Activated CD4-positive, CD25-positive, alpha-beta regulatory T cell treated with anti-CD3 and anti-CD28 coated beads, Interleukin-2, amount 50 U/mL, for 16 hours (primary cell): ENCODE data around the gene HDAC4.

Experiments
- DNase-seq: peaks from one replicate; pipeline ENCODE4 v3.0.0-alpha.2; 2020; ENCODE audit warnings: low read depth, low spot score

The HDAC4 gene

DNA sequence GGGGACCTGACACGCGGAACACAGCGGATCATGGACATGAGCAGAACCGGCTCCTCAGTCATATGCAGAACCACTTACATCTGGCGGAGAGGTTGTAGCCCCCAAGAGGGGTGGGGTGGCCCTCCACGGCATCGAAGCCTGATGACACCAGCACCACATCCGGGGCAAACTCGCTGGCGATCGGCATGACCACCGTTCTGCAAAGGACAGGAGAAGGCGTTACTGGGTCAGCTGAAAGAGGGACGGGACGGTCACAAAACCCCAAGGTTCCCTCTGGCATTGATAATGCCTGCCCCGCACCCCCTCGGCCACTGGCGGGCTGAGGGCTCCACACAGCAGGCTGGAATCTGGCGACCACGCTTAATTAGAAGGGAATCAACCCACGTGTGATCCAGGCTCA lies 332.4 kb downstream of the HDAC4 start:
- no peak for DNase-seq

DNA sequence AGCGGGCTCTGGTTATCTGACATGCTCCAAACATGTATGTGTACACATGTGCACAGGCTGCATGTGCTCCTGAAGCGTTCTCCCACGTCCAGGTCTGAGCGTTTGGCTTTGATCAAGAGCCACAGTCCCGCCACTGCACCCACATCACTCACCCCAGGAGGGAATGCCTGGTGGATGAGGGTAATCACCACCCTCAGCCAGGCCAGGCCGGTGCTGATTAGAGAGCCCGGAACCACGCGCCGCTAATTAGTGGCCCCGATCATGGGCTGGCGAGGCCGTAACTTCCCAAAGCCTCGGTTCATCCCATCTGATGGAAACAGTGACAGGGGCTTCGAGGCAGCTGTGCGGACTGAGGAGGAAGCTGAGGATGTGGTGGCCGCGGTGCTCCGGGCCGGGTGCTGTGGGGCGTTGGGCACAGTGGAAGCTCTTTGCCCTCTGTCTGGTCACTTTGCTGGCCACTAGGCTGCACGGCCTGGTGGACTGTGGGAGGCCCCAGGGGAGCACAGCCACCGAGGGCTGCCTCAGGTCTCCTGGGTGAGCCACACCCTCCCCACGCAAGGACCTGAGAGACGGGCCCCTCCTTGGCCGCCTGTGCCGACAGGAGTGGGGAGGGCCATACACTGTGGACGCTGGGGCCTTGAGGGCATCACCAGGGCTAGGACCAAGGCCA lies 333.5 kb downstream of the HDAC4 start:
- DNase-seq, result no peak

DNA sequence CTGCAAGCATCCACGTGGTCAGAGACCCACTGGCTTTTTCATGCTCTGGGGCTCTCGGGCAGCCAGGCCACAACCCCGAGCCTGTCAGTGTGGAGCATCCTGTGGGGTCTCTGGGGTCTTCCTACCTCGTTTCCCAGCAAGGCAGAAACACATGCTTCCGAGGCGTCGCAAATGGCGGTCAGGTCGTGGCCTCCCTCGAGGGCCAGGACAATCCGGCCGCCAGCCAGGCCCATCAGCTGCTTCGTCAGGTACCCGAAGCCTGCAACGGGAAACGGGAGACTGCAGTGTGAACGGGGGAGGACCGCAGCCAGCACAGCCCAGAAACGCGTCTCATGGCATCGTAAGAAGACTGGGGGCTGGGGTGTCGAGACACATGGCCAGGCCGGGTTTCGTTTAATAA lies 334.2 kb downstream of the HDAC4 start:
- no peak for DNase-seq

DNA sequence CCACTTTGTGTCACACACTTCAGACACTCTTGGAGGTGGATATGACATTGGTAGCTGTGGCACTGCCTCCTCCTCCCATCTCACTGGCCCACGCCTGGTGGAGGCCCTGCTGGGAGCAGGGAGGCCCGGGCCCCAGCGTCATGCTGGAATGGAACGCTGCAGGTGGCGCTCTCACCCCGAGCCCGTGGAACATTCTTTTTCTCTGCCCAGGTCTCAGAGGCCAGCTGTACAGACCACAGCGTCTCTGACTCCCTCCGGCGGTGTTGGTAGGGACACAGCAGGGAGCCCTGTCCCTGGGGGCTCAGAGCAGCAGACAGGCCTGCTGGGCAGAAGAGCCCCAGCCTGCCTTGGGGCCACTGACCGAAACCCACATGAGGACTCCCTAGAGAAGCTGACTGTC lies 334.9 kb downstream of the HDAC4 start:
- no peak for DNase-seq

DNA sequence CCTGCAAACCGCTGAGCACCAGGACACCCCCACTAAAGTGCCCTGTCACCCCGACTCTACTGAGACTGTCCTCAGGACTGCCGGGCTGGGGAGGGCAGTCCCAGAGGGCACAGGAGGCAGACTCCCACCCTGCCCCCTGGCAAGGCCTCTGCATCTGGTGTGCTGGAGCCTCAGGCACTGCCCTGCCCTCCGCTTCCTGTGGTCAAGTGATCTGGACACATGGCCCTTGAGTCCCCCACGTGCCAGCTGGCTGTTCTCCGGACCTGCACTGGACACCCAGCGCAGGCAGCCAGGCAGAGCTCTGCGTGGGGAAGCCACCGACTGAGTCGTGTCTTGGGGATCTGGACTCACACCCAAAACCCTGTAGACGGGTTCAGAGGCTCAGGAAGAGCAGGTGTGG lies 335.3 kb downstream of the HDAC4 start:
- DNase-seq, result no peak

DNA sequence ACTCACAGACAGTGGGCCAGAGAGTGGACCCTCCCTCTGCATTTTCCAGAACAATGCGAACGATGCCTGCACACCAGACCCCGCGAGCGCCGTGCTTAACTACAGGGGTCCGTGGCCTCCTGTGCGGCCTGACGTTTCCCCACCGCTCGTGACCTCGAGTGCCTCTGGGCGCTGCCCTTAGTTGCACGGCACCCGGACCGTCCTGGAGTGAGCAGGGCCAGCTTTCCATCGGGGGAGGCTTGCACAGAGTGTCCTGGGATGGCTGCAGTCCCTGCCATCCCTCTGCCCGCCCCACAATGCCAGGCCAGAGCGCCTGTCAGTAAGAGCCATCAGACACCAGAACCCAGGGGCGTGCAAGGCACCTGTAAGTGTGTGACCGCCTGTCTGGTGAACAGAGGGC lies 335.9 kb downstream of the HDAC4 start:
- no peak for DNase-seq

DNA sequence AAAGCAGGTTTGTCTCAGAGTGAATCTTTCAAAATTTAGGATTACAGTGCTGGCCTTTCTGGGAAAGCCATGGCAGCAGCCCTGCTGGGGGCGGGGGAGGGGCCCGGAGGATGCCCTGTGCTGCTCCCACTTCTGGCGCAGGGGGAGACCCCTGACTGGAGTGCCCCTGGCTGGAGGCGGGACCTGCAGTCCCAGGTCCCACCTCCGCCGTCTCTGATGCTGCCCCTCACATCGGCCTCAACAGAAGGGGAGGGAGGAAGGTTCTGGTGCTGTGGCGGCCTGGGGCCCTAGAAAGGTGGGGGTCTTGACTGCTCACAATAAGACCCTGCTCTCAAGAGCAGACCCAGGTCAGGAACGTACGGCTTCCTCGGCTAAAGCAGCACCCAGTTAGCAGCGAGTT lies 336.6 kb downstream of the HDAC4 start:
- DNase-seq, result no peak

DNA sequence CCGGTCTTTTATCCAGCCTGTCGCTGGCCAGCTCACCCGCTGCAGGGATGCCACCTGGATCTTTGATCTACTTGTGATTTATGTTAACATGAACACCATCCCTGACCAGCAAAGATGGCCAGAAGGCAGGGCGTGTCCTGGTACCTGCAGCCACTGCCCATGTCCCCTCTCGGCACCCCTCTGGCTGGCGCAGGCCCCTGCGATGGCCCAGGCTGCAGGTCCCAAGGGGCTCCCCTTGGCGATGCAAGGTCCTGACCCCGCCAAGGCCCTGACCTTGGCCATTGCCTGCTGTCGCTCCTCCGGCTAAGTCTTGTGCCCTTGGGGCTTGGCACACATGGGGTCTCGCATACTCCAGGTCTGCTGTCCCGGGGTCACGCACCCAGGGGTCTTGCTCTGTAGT lies 338.1 kb downstream of the HDAC4 start:
- no peak for DNase-seq

DNA sequence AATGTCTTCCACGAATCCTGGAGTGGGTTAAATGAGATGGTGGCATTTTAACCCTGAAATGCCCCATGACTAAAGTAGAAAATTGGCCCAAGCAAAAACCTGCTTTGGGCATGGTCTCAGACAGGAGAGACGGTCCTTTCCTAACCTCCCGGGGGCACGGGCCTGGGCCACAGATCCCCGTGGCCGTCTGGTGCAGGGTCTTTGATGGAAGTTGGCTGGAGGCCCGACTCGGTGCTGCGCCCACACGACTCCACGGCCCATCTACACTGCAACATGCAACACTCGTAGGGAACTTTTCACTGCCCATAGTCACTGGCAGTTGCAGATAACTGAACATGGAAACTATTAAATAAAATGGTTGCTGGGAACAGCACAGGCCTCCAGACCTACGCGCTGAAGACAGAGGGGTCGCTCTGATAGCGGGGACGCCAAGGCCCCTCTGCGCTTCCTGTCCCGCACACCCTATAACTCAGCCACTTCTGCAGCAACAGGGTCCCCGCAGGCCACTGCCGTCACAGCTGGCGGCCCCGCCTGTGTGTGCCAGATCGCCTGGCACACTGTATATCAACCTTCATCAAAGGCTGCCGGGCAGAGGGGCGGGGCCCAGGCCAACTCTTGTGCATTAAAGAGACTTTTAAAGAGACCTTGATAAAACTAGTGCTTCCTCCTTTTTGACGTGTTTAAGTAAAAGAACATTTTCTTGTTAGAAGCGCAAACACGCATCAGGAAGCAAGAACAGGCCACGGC lies 338.8 kb downstream of the HDAC4 start:
- no peak for DNase-seq

DNA sequence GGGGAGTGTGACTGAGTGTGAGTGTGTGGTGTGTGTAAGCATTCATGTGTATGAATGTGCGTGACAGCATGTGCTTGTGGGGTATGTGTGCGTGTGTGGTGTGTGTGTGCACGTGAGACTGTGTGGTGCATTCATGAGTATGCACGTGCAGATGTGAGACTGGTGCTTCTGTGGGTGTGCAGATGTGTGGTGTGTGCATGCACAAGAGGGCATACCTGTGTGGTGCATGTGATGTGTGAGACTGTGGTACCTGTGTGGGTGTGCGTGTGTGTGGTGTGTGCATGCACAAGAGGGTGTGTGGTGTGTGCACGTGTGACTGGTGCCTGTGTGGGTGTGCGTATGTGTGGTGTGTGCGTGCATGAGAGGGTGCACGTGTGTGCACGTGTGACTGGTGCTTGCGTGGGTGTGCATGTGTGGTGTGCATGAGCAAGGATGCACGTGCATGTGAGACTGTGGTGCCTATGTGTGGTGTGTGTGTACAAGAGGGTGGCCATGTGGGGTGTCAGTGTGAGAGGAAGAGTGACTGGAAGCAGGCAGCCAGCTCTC lies 339.6 kb downstream of the HDAC4 start:
- DNase-seq, result no peak

DNA sequence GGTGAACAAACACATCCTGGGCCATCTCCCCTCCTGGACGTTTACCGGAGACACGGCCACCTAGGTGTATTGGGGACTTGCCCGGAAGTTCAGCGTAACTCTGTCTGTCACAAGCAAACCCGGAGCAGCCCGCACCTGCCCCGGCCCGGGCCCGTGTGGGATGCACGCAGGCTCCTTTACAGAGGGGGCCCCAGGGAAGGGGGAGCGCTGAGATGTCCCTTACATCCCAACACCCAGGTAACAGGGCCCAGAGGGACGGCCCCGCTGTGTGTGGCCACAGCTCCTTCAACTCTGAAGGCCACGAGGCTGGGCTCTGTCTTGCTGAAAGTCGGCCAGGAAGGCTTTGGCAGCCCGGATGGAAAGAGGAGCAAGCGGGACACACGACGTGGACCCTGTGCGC lies 340.1 kb downstream of the HDAC4 start:
- no peak for DNase-seq

DNA sequence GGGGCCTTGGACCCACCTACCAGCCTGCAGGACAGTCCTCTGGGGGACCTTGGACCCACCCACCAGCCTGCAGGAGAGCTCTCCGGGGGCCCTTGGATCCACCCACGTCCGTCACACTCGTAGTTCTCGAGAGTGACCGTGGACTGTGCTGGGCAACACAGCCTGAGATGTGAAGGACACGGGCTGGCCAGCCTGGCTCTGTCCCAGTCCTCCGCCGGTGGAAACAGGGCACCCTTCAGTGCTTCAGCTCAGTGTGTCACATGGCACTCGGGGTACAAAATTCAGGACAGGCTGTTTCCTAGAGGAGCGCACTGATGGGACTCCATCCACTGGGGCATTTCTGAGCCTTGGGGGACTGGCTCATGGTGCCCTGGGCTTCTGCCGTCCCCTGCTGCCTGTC lies 341.0 kb downstream of the HDAC4 start:
- DNase-seq, result no peak

DNA sequence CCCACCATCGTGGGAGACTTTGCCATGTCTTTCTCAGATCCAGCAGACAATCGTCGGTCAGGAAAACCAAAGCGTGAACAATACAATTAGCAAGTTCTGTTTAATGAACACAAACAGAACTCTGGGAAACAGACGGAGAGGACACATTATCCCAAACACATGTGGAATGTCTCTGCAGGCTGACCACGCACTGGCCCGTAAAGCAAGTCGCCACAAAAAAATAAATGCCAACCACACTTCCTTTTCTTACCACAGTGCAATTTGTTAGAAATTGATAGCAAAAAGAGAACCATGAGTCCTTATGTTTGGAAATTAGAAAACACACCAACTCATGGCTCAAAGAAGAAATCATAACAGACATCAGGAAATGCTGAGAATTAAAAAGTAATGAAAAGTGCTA lies 342.1 kb downstream of the HDAC4 start:
- no peak for DNase-seq

DNA sequence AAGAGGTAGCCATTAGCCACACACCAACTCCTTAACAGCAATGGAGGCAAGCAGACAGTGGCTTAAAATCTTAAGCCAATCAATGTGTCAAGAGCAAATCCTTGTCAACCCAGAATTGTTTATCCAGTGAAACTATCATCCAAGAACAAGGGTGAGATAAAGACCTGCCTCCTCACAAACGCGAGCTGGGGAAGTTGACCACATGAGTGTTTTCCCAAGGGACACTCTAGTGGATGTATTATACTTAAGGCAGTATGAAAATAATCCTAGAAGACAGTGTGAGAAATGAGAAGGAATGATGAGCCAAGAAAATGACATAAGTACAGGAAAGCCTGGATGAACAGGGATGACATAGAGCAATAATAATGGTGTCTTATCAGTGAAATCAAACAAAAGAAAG lies 343.3 kb downstream of the HDAC4 start:
- no peak for DNase-seq

DNA sequence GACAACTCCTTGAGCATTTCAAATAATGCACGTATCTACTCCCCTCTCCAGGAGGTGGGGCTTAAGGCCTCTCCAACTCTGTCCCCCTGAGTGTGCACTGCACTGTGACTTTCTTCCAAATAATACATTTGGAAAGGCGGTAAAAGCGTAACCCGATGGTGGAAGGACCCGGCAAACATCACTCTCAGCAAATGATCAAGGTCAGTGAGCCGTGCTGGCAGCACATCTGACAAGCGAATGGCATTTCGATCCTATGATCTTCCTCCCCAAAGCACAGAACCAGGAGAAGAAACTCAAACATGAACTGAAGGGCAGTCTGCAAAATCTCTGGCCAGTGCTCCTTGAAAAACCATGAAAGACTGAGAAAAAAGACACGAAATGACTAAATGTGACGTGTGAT lies 344.2 kb downstream of the HDAC4 start:
- no peak for DNase-seq

DNA sequence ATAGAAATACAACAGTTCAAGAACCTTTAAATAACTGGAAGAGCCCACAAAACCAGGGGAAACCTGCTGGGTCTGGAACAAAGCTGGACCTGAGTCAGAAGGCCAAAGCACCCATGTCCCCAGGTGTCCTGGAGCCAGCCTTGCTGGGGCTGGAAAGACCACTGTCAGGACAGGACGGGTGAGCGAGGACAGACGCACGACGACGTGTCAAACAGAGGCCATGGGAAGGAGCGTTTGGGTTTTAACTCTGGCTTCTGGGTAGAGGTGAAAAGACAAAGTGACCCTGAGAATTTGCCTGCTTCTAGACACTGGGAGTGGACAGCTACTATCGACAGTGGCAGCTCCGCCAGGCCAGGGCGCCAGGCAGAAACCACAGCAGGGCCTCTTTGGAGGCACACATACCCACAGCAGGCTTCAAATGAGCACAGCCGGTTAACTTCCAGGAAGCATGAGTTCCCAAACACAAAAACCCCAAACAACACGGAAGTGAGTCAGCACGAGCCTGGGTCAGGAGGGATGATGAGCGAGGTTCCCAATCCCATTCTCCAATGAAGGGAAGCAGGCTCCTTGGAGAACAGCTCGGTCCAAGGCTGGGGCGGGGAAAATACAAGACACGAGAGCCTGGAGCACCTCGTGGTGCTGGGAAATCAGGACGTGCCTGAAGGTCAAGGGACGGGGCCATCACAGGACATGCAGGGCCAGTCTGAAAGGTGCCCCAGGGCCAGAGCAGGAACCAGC lies 344.9 kb downstream of the HDAC4 start:
- DNase-seq, result no peak

DNA sequence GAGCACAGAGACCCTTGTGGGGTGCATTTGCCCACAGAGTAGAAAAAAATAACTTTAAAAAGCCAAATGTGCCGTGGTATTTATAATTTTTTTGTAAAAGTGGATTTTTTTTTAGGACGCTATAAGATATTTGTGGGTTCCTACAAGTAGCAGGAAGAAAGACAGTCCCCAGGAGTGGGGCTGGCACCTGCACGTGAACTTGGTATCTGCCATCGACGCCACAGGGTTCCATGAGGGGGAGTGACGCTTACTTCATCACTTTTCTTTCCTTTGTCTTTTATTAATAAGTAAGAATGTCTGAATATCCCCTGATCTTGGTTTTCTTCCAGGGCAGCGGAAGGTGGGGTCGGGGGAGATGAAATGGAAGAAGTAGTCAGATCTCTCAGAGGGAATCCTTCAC lies 345.9 kb downstream of the HDAC4 start:
- no peak for DNase-seq

DNA sequence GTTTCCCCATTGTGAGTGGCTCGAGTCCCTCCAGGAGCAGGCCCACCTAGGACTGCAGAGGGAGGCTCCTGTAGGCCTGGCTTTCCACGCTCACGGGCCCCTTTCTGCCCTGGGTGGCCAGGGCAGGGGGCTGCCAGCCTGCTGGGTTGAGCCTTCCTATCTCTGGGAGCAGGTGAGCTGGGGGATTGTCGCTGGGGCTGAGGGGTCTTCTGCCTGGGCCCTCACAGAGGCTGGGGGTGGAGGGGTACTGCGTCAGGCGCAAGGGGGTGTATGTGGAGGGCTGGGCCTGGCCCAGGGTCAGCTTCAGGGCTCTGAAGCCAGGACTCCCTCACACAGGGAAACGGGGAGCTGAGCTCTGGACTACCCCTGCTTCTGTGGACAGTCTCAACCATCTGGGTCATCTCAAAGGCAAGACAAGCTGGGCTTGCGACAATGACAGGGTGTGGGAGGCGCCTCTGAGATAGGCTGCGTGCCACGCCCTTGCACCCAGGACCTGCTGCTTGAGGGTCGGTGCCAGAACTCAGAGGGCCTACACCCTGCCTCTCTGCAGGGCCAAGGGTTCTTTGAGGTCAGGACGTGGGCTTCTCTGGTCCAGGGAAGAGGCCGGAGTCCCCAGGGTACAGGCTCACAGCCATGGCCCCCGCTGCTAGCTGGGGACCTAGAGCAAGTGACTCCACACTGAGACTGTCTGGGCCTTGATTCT lies 346.9 kb downstream of the HDAC4 start:
- no peak for DNase-seq

DNA sequence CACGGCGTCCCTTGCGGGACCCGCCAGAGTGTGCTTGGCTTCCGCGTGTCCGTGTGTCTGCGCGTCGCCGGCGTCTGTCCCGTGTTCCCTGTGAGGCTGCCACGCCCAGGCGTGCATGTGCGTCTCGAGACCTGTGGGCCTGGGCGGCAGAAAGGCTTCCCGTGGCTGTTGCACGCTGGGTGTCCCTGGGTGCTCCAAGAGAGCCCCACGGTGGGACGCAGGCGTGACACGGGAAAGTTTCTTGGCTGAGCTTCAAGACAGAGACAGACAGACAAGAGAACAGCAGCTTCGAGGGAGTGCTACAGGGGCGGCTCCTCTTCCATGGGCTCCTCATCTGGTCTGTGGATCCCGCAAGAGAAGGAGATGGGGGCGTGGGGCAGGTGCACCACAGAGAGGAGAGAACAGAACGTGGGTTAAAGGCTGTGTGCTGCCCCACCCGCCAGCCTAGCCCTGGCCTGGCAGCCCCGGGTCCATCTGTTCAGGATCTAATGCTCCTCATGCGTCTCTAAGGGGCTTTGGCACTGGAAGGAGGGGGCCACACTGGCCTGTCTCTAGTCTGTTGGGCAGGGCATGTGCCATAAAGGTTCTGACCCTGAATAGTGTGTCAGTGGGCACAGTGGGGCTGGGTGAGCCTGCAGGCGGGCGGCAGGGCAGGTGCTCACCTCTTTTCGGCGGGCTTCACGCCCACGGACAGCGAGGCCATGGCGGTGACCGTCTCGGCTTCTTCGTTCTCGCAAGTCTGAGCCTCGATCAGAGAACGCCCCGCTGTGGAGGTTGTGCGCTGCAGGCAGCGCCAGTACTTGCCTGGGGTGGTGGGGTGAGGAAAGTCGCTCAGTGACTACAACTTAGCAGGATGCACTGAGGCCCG lies 347.8 kb downstream of the HDAC4 start:
- no peak for DNase-seq

DNA sequence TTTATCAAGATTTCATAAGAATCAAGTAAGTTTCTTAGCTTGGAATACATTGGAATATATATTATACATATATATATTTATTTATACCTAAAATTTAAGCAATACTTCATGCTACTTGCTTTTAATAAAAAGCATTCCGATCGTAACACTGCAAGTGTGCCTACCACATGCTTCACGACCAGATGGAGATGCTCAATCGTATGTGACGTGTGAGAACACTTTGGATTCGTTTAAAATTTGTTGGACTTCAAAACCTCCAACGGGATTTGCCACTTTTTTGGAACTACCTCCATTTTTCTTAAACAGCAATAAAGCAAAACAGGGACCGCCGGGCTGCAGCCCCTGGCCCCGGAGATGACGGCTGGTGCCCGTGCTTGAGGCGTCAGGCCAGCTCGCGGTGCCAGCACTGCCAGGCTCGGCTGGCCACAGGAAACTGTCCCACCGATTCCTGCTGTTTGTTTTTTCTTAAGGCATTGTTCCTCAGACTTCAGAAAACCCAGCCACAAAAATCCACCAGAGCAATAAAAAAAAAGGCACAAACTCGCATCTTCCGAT lies 348.9 kb downstream of the HDAC4 start:
- DNase-seq, result no peak

DNA sequence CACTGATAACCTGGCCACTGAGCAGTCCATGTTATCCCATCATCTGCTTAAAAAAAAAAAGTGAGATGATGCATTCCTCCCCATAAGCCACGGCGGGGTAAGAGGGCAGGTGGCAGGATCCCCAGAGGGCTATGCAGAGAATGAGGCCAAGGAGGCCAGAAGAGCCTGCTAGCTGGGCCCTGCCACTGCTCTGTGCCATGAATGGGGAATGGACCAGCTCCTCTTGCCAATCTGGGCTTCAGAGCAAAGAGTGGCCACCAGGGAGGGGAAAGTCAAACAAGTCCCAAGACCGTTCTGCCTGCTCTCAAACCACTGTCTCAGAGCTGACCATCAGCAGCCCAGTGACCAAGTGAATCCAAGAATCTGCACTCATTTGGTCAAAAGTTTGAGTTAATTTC lies 350.6 kb downstream of the HDAC4 start:
- no peak for DNase-seq
